Stimulated activated CD4-positive, alpha-beta T cell treated with anti-CD3 and anti-CD28 coated beads, TNF-alpha, amount 100 ng/mL, for 1 hour (primary cell): ENCODE data around the gene JAZF1.

Experiments used
- DNase-seq, 3 donors: peaks; one replicate each; pipeline ENCODE4 v3.0.0-alpha.2; 2020; ENCODE audit warnings: low read depth in 3 of 3, low spot score in 1 of 3

The JAZF1 gene

DNA sequence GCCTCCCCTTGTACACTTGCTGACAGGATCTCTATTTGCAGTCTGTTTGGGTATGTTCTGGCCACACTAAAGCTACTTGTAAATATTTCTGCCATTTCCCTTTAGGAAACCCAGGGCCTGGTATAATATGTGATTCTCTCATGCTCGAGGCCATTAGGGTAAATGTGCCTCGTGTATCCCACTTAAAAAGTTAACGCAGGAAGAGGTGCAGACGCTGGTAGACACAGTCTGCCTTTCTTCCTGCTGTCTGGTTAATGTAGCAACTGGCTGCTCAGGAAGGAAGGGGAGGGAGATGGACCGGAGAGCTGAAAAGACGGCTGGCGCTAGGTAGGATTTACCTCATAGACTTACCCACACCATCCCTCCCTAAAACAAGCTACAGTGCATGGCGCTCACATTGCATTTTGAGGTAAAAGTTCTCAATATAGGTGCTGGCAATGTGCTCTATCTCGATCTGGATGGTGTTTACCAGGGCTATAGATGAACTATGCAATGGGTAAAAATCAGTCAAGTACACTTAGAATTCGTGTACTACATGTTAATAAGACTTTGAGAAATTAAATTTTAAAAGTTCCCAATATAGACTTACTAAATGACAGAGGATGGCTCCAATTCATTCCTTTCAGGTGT is 125.9 kb downstream of the JAZF1 start:
- DNase-seq, result no peak

- DNase-seq, result no peak
Measured at GRCh38 chr7:28052933-28053332, 127.7 kb downstream of the JAZF1 start.

- DNase-seq, result no peak
Measured at GRCh38 chr7:28048694-28049093, 131.9 kb downstream of the JAZF1 start.

- DNase-seq, result no peak
Measured at GRCh38 chr7:28046035-28046434, 134.6 kb downstream of the JAZF1 start.

- DNase-seq, result no peak
Measured at GRCh38 chr7:28045592-28045991, 135.0 kb downstream of the JAZF1 start.

DNA sequence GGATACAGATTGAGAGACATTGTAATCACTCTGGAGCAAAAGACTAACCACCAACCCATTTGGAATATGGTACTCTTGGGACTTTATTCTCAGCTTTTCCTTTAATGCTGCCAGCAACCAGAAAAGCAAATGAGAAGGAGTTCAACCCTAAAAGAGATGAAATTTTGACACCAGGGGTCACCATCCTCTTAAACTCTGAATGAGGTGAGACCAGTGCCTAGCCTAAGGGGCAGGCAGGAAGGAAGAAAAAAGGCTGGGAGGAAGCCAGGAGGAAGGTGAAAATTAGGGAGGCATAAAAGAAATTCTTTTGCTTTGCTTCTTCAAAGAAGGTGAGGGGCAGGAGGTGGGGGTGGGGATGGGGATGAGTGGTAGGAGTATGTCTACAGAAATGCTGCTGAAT is 135.8 kb downstream of the JAZF1 start:
- no peak for DNase-seq

DNA sequence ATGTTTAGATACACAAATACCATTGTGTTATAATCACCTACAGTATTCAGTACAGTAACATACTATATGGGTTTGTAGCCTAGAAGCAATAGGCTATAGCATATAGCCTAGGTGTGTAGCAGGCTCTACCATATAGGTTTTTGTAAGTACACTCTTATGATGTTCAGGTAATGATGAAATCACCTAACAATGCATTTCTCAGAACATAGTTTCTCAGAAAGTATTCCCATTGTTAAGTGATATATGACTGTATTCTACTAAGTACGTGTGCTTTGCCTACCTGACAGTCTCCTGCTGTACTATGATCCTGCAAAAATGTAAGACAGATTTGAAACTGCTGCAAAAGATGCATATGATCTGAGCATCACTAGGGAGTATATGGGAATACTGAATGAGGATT is 137.9 kb downstream of the JAZF1 start:
- no peak for DNase-seq

DNA sequence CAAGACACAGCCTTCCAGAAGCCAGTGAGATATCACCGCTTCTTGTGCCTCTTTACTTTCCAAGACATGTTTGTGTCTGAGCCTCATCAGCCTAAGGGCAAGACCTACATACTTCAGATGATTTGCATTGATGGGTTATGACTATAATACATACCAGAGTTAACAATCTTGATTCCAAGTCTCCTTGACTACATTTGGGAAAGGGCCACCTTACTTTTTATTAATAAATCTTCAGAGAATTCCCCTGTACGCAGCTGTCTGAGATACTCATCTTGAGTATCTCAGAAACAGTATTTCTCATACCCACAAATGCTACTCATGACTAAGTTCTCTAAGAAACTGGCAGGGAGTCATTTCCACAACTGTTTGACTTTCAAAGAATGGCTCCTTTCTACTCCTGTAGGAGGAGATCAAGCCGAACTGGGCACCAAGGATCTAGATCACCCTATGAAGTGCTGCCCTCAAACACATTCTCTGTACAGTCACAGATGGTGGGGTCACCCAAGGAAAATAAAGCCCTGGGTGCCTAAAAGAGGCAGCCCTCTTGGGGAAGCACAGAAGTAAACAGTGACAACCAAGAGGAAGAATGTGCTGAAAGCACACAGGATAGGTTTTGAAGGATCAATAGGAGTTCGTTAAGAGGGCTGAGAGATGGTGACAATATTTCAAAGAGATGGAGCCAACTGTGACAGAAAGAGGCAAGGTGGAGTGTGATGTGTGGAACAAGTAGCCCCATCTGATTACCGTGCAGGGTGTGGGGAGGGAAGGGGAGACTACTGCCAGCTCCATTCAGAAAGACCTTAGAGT is 138.9 kb downstream of the JAZF1 start:
- DNase-seq, result no peak

DNA sequence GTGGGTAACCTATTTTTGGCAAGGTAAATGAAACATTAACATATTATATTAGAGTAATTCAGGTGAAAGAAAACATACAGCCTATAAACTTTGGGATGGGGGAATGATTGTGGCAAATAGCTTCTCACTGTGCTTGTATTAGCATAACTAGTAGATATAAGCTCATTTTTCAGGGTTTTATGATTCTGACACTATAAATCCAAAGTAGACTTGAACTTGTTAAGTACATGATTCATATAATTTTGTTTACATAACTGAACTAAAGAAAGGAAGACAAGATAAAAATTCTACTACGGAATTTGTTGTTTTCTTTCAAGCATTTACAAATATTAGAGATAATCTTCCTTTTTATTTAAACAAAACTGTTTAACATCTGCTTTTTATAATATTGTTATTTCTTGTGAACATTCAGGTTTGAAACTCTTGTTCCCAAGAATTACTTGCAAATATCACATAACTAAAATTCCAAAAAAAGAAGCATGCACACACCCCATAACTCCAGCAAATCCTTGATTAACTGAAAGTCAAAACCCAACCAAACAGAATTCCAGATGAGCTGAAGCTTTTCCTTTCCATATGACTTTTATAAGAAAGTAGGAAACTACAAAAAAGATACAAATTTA is 142.3 kb downstream of the JAZF1 start:
- DNase-seq, result no peak

- DNase-seq, result no peak
Measured at GRCh38 chr7:28037220-28038010, 143.2 kb downstream of the JAZF1 start.

DNA sequence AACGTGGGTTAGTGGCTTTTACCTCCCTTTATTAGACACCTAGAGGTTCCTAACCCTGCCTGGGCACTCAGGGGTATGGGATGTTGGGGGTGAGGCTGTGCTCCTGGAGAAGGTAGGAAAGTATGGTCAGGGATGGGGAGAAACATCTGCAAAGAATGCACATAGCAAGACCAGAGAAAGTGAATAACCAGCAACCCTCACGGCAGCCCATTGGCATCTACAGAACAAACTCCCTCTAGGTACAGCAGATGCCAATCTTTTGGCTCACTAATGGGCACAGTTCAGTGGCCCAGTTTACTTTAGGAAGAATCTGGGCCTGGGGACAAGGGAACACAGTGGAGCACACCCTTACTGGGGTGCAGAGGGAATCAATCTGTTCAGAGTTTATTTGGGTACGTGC is 143.9 kb downstream of the JAZF1 start:
- DNase-seq, result no peak

GRCh38 chr7:28033386-28033785 is 147.2 kb downstream of the JAZF1 start:
- DNase-seq, result no peak

DNA sequence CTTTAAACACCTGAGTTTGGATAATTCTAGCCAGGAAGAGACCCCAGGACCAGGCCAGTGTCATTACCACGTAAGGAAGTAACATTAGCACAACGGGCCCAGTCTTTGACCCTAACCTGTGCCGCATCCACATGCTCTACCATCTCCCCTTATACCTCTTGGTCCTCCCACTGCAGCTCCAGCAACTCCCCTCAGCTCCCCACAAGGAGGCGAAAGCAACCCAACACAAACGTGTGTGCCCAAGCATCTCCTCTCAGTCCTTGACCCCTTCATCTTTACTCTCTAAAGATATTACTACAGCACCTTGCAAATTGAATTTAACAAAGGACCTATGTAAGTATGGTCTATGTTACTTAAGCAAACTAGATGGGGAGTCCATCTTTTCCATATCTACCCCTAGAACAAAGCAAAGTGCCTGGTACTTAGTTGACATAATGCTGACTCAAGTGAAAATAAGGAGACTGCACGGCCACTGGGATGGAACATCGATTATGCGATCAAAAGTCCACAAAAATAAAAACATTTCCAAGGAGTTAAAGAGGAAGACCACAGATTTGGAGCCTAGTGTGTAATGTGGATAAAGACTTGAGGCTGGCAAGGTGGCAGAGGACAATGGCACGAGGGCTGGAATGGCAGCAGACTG is 147.7 kb downstream of the JAZF1 start:
- DNase-seq, result no peak

DNA sequence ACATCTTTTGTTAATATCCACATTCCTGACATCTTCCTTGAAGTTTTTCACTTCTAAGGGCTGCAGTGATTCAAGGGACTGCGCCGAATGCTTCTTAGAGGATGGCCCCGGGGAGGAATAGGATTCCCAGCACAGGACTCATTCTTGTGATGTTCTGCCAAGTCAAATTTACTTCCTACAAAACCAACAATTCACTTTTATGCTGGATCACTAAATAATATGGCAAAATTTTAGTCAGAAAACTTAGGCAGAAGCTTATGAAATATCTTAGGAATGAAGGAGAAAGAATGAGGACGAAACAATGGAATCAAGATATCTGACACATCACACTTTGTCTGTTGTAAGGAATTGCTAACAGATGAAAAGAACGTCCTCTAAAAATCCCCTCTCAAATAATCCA is 151.5 kb downstream of the JAZF1 start:
- DNase-seq, result no peak

GRCh38 chr7:28028471-28028870 is 152.1 kb downstream of the JAZF1 start:
- DNase-seq, result no peak

- DNase-seq, result no peak
Measured at GRCh38 chr7:28026237-28026636, 154.4 kb downstream of the JAZF1 start.

GRCh38 chr7:28024786-28025334 is 155.7 kb downstream of the JAZF1 start:
- DNase-seq, result no peak

DNA sequence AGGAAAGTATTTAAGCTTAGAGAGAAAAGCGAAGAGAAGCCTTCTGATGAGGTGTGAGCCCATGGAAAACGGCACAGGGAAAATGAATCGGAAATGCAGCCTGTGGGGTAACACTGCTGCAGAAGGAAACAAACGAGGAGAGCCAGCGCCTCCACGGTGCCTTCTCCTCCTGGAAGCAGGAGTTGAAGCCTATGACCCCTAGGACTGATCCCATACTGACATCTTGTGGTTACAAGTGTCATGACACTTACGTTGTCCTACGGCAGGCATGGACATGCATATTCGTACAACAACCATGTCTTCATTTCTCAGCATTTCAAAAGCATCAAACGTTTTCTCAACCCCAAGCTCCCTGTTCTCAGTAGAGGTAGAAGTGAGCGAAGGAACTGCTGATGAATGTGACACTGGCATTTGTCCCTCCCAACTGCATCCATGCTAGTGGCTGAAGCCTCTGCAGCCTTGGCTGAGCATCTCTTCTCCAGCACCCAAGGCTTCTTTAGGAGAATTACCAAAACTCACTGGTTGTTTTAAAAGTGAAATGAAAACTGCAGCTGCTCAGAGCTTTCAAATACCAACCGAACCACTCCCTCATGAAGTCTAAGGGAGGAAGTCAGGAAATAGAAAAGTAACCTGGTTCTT is 160.2 kb downstream of the JAZF1 start:
- DNase-seq, result no peak

- DNase-seq, result no peak
Measured at GRCh38 chr7:28018856-28019465, 161.6 kb downstream of the JAZF1 start.

- DNase-seq, result no peak
Measured at GRCh38 chr7:28018446-28018845, 162.1 kb downstream of the JAZF1 start.
